ENCODE results near the gene SUN5. TPM values are rescaled to one million over a fixed set of nuclear protein-coding genes. Genes with fewer than 3 reads are reported as not detected.

SUN5 gene
- total and polyA plus RNA-seq, 11 donors, result not detected

DNA sequence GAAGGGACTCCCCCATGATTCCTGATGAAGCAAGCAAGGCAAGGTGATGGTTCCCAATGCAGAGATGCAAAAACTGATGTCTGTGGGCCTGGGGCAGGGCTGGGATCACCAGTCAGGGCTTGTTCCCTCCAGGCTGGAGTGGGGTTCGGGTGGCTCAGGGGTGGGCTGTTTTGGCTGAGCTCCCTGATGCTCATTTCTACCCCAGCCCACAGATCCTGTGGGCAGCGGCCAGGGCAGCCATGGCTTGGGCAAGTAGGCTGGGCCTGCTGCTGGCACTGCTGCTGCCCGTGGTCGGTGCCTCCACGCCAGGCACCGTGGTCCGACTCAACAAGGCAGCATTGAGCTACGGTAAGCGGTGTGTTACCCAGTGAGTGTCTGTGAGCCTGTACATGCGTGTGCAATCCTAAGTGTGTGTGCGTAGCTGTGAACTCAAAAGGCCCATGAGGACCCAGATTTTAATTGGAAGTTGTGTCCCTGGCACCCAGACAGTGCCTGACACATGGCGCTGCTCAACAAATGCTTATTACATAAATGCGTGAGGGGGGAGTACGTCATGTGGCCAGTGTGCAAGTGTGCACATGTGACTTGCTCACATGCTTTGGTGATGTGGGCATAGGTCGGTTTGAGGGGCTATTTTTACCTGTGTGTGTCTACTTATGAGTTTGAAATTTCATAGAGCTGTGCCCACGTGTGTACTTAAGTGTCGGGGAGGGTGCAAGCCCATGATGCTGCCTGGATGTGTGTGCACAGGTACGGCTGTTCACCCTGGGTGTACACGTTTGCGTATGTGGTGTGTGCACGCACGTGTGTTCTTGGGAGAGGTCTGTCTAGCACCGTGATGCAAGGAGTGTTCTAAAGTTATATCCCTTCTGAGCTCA, 4.3 kb upstream of the SUN5 start:
- Histone ChIP-seq H3K27me3 (peaks cover 0 to 6% (median 0%) of the 10 kb centered on the region in 9 donors), H3K4me1 (no peaks in the 10 kb centered on the region), H3K27ac (no peak overlapping the region), H3K9me3 (peaks cover 0 to 8% (median 0%) of the 10 kb centered on the region in 12 donors), H3K36me3 (no peaks in the 10 kb centered on the region), H3K4me3 (no peak overlapping the region)
- TF ChIP-seq POLR2A (IDR thresholded peaks at IDR 0.05), result no peak
- TF ChIP-seq, protein P1, sequence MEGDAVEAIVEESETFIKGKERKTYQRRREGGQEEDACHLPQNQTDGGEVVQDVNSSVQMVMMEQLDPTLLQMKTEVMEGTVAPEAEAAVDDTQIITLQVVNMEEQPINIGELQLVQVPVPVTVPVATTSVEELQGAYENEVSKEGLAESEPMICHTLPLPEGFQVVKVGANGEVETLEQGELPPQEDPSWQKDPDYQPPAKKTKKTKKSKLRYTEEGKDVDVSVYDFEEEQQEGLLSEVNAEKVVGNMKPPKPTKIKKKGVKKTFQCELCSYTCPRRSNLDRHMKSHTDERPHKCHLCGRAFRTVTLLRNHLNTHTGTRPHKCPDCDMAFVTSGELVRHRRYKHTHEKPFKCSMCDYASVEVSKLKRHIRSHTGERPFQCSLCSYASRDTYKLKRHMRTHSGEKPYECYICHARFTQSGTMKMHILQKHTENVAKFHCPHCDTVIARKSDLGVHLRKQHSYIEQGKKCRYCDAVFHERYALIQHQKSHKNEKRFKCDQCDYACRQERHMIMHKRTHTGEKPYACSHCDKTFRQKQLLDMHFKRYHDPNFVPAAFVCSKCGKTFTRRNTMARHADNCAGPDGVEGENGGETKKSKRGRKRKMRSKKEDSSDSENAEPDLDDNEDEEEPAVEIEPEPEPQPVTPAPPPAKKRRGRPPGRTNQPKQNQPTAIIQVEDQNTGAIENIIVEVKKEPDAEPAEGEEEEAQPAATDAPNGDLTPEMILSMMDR (IDR thresholded peaks at IDR 0.05), result no peak
- DNase-seq (peak in 1 of 5 donors; percentile 40), ATAC-seq (no peak)
- intact Hi-C loops (cut with DNase I), result no loop called here
- WGBS, 4 donors, result 83 to 88% (median 85%) methylated on average over 21 to 23 of the region's 23 CpGs

DNA sequence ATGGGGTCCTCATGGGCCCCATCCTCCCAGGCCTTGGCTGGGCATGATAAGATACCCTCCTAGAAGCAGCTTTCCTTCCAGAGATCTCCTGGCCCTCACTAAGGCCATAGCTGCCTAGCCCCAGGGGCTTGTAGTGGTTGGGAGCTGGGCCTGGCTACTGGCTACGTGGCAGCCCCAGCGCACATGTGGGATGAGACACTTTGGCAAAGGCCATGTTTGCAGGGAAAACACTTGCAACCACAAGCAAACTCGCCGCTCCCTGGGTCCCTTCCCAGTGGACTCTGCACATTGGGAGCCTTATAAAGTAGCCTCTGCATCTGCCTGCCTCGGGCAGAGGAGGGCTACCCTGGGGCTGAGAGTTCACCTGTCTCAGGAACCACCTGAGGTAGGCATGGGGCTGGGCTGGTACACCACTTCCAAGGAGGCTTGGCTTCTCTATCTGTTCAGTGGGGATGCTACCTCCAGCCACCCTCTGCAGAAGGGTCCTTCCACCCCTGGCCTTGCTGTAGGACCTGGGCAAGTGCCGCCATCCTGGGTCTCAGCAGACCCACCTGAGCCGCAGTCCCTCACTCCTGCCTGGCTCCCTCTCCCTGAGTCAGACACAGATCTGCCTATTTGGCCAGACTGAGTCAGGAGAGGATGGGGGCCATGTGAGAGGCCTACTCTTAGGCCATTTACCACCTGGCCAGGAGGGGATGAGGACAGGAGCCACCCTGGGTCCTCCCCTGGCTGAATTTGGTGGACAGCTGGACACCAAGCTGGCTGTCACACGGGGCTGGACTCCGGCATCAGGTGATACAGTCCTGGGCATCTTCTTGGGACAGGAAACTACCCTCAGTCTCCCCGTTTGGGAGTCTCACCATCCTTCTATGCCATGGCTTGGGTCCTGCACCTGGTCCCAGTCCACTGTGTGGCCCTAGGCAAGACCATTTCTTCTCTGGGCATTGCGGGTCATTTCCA, 3.4 kb upstream of the SUN5 start, which contains the start of gene BPIFB2:
Gene BPIFB2 (plus strand): TSS at position 329 of the 960 bp plus-strand sequence. CDS start 871 bp downstream, outside the sequence.
- Histone ChIP-seq H3K9me3 (peaks cover 0 to 8% (median 0%) of the 10 kb centered on the region in 12 donors), H3K4me3 (no peak within 1 kb of the TSS), H3K27me3 (no peaks in the 10 kb centered on the region), H3K27ac (no peak within 1 kb of the TSS), H3K4me1 (no peaks in the 10 kb centered on the region), H3K36me3 (no peaks in the 10 kb centered on the region)
- no peak for TF ChIP-seq POLR2A (IDR thresholded peaks at IDR 0.05)
- TF ChIP-seq, protein P1 (IDR thresholded peaks at IDR 0.05), result no peak
- ATAC-seq, result no peak
- DNase-seq, result peak in 1 of 5 donors; percentile 29
- intact Hi-C loops (cut with DNase I), result no loop called here
- 90 to 92% (median 91%) methylated on average over 9 to 11 of the region's 11 CpGs for WGBS, 4 donors

DNA sequence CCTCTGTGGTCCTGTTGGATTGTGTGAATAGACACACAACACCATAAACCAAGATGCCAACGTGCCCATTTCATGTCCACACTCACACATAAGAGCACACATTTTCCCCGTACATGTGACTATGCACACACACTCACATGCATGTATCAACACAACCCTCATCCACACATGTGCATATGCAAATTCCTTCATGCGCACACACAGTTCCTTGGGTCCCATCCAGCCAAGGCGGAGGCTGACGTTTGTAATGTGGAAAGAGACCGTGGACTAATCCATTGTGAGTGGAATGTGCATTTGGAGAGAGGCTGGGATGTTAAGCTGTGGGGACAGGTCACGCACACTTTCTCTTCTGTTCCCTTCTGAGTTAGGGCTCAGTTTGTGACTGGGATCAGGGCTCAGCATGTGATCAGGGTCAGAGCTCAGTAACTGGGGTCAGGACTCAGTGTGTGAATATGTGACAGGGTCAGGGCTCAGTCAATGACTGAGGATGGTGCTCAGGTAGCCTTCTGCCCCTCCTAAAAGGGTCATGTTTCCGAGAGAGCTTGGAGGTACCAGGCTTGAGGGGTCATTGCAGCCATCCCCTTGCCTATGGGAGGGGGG, 2.6 kb upstream of the SUN5 start:
- WGBS, 4 donors, result 86 to 89% (median 88%) methylated on average over 8 of the region's 8 CpGs
- ATAC-seq, result no peak
- intact Hi-C loops (cut with DNase I), result no loop called here

More for the DNA sequence above, 2.6 kb upstream of the SUN5 start:
- Histone ChIP-seq H3K4me1 (no peaks in the 10 kb centered on the region), H3K27ac (no peak overlapping the region), H3K36me3 (no peaks in the 10 kb centered on the region), H3K27me3 (no peaks in the 10 kb centered on the region), H3K9me3 (peaks cover 0 to 8% (median 0%) of the 10 kb centered on the region in 12 donors), H3K4me3 (no peak overlapping the region)
- TF ChIP-seq, protein P1 (IDR thresholded peaks at IDR 0.05), result no peak
- no peak for TF ChIP-seq POLR2A (IDR thresholded peaks at IDR 0.05)
- no peak for DNase-seq
